SJSA1 (cell line): ENCODE results near the gene MAN1C1. TPM values are rescaled to one million over a fixed set of nuclear protein-coding genes. Genes with fewer than 3 reads are reported as not detected.
"Not testable (repeated sequence)": the region's sequence is repeated elsewhere in the genome, so short reads cannot be mapped to it uniquely, and the experiment has no call there.

Source experiments
- DNase-seq, 2 experiments: peaks; one replicate each; pipeline ENCODE4 v3.0.0-alpha.2; 2015 to 2020; ENCODE audit warnings: low spot score in 2 of 2, low read depth in 1 of 2
- H3K27ac ChIP-seq: fragments of 250-450 bp; sonication (Bioruptor Pico); 2 replicates; pipeline ENCODE4 v1.5.1; 2020; ENCODE audit warnings: mild to moderate bottlenecking, moderate library complexity
- H3K27me3 ChIP-seq: fragments of 250-450 bp; sonication (Bioruptor Pico); replicated peaks from 2 replicates; pipeline ENCODE4 v1.5.1; 2020; ENCODE audit warnings: mild to moderate bottlenecking, moderate library complexity
- H3K36me3 ChIP-seq: fragments of 250-450 bp; sonication (Bioruptor Pico); 2 replicates; pipeline ENCODE4 v1.5.1; 2020; ENCODE audit warnings: mild to moderate bottlenecking
- H3K4me1 ChIP-seq: fragments of 250-450 bp; sonication (Bioruptor Pico); replicated peaks from 2 replicates; pipeline ENCODE4 v1.6.1; 2021; ENCODE audit warnings: mild to moderate bottlenecking
- H3K4me3 ChIP-seq: fragments of 250-450 bp; sonication (Bioruptor Pico); 2 replicates; pipeline ENCODE4 v1.5.1; 2020; ENCODE audit warnings: mild to moderate bottlenecking
- H3K9me3 ChIP-seq: fragments of 250-450 bp; sonication (Bioruptor Pico); replicated peaks from 2 replicates; pipeline ENCODE4 v1.5.1; 2020; ENCODE audit warnings: mild to moderate bottlenecking
- total RNA-seq: library from RNA; depleted of rRNA; stranded (reverse); fragments of >200 nt; shearing (Covaris generic); gene quantifications from 2 replicates; pipeline ENCODE4 v1.2.3, GENCODE V29; 2014

The MAN1C1 gene
- total RNA-seq, 1 experiment from 2014 or later: not detected

GRCh38 chr1:25697435-25698217 is 81.0 kb downstream of the MAN1C1 start:
- Histone ChIP-seq H3K27ac (no peak overlapping the region), H3K9me3 (no peaks in the 10 kb centered on the region), H3K36me3 (no peaks in the 10 kb centered on the region), H3K27me3 (no peaks in the 10 kb centered on the region), H3K4me1 (peaks cover 17% of the 10 kb centered on the region), H3K4me3 (no peak overlapping the region)
- DNase-seq: no peak

GRCh38 chr1:25698252-25698651 is 81.7 kb downstream of the MAN1C1 start:
- H3K9me3 ChIP-seq: no peaks in the 10 kb centered on the region
- no peaks in the 10 kb centered on the region for H3K36me3 ChIP-seq
- no peak overlapping the region for H3K27ac ChIP-seq
- no peak overlapping the region for H3K4me3 ChIP-seq
- H3K4me1 ChIP-seq: peaks cover 17% of the 10 kb centered on the region
- no peak for DNase-seq
- no peaks in the 10 kb centered on the region for H3K27me3 ChIP-seq

DNA sequence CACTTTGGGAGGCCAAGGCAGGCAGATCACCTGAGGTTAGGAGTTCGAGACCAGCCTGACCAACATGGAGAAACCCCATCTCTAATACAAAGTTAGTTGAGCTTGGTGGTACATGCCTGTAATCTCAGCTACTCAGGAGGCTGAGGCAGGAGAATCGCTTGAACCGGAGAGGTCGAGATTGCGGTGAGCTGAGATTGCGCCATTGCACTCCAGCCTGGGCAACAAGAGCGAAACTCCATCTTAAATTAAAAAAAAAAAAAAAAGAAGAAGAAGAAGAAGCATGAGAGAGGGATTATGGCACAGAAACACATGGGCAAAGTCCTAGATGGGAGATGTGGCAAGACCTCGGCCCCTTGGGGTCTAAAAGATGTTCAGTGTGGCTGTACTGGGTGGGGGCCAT is 82.5 kb downstream of the MAN1C1 start:
- H3K27me3 ChIP-seq, H3K4me3 ChIP-seq, H3K9me3 ChIP-seq, H3K36me3 ChIP-seq, DNase-seq, H3K27ac ChIP-seq: not testable (repeated sequence)
- H3K4me1 ChIP-seq: peaks cover 17% of the 10 kb centered on the region

GRCh38 chr1:25699500-25700143 is 83.0 kb downstream of the MAN1C1 start:
- no peak for DNase-seq
- no peak overlapping the region for H3K4me3 ChIP-seq
- no peak overlapping the region for H3K27ac ChIP-seq
- no peaks in the 10 kb centered on the region for H3K9me3 ChIP-seq
- H3K27me3 ChIP-seq: no peaks in the 10 kb centered on the region
- H3K36me3 ChIP-seq: no peaks in the 10 kb centered on the region
- peaks cover 17% of the 10 kb centered on the region for H3K4me1 ChIP-seq

- Histone ChIP-seq H3K27me3 (no peaks in the 10 kb centered on the region), H3K4me3 (no peak overlapping the region), H3K36me3 (no peaks in the 10 kb centered on the region), H3K27ac (no peak overlapping the region), H3K4me1 (peaks cover 16% of the 10 kb centered on the region), H3K9me3 (no peaks in the 10 kb centered on the region)
- no peak for DNase-seq
These were observed 83.5 kb downstream of the MAN1C1 start for GRCh38 chr1:25700144-25700523.

DNA sequence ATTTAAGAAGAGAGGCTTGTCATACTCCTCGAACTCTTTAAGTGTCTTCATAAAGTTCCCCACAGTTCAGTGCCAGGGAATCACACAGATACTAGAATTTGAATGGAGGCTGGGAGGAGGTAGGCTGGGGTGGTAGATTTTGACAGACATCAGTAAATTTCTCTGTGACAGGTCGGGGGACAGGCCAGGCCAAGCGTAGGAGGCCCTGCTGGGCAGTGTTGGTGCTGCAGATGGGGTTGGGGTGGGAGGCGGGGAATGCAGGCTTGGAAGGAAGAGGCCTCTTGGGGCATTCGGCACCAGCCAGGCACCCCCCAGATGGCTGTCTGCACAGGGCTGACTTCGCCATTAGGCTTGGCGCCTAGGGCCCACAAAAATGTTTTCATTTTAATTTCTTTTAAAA is 84.0 kb downstream of the MAN1C1 start:
- H3K36me3 ChIP-seq: no peaks in the 10 kb centered on the region
- H3K27me3 ChIP-seq: no peaks in the 10 kb centered on the region
- no peak overlapping the region for H3K27ac ChIP-seq
- H3K4me3 ChIP-seq: no peak overlapping the region
- DNase-seq: no peak
- no peaks in the 10 kb centered on the region for H3K9me3 ChIP-seq
- peaks cover 11% of the 10 kb centered on the region for H3K4me1 ChIP-seq

- H3K9me3 ChIP-seq: no peaks in the 10 kb centered on the region
- no peak for DNase-seq
- no peak overlapping the region for H3K4me3 ChIP-seq
- H3K27ac ChIP-seq: no peak overlapping the region
- no peaks in the 10 kb centered on the region for H3K27me3 ChIP-seq
- peaks cover 5% of the 10 kb centered on the region for H3K4me1 ChIP-seq
- H3K36me3 ChIP-seq: no peaks in the 10 kb centered on the region
These were observed 84.6 kb downstream of the MAN1C1 start for GRCh38 chr1:25701030-25701785.

DNA sequence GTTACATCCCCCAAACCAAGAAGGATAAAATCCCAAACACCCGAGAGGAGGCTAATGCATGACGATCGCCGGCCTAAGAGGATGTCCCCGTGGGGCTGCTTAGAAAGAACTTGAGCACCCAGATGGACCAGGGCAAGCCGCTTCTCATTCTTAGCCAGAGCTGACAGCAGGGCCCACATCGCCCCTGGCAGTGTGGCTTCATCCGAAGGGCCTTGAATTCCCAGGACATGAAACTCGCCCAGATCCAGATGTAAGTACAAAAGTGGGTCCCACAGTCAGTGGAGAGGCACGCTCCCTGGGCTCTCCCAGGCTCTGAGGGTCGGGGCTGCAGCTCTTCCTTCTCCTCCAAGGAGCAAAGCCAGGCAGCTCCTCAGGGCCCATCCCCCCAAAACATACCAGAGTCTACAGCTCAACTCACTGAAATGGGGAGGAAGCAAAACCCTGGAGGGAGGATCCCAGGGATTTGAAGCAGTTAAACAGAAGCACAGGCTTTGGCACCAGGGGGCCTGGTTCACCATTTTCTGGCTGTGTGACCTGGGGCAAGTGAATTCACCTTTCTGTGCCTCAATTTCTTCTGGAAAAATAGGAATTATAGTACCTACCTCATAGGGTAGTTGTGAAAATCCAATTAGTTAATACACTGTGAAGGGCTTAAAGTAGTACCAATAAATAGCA is 85.6 kb downstream of the MAN1C1 start:
- Histone ChIP-seq H3K9me3 (no peaks in the 10 kb centered on the region), H3K27ac (no peak overlapping the region), H3K36me3 (no peaks in the 10 kb centered on the region), H3K4me3 (no peak overlapping the region), H3K4me1 (peaks cover 6% of the 10 kb centered on the region), H3K27me3 (no peaks in the 10 kb centered on the region)
- DNase-seq: no peak

- Histone ChIP-seq H3K4me3 (no peak overlapping the region), H3K27me3 (no peaks in the 10 kb centered on the region), H3K4me1 (peaks cover 14% of the 10 kb centered on the region), H3K27ac (no peak overlapping the region), H3K36me3 (no peaks in the 10 kb centered on the region), H3K9me3 (no peaks in the 10 kb centered on the region)
- no peak for DNase-seq
These were observed 86.5 kb downstream of the MAN1C1 start for GRCh38 chr1:25703041-25703440.

DNA sequence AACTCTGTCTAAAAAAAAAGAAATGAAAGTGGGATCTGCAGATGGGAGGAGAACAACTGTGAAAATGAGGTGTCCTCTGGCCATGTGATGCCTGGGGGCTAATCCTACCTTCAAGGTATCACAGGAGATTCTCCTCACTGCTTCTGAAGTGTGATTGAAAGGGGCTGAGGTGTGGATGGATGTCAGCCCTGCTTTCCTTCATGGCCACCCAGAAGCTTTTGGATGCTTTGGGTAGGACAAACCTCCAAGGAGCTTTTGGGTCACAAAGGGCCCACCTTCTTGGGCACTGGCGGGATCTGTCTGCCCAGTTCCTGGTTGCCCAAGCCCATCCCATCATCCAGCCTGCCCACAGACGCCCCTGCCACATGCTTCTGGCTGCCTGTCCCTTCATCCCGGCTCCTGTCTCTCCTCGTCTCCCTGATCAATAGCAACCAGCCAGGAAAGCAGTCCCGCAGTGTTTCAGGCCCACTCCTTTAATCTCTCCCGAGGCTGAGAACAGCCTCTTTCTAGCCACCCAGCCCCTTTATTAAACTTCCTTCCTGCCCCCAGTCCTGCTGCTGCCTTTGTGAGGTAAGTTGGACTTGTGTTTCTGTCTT is 87.2 kb downstream of the MAN1C1 start:
- no peaks in the 10 kb centered on the region for H3K27me3 ChIP-seq
- no peak overlapping the region for H3K4me3 ChIP-seq
- no peaks in the 10 kb centered on the region for H3K36me3 ChIP-seq
- peaks cover 20% of the 10 kb centered on the region for H3K4me1 ChIP-seq
- H3K9me3 ChIP-seq: no peaks in the 10 kb centered on the region
- no peak for DNase-seq
- no peak overlapping the region for H3K27ac ChIP-seq

- no peaks in the 10 kb centered on the region for H3K27me3 ChIP-seq
- H3K4me3 ChIP-seq: no peak overlapping the region
- peaks cover 20% of the 10 kb centered on the region for H3K4me1 ChIP-seq
- no peaks in the 10 kb centered on the region for H3K9me3 ChIP-seq
- H3K27ac ChIP-seq: no peak overlapping the region
- H3K36me3 ChIP-seq: no peaks in the 10 kb centered on the region
- DNase-seq: no peak
These were observed 87.7 kb downstream of the MAN1C1 start for GRCh38 chr1:25704267-25704691.

- Histone ChIP-seq H3K36me3 (no peaks in the 10 kb centered on the region), H3K4me3 (no peak overlapping the region), H3K27me3 (no peaks in the 10 kb centered on the region), H3K4me1 (peaks cover 26% of the 10 kb centered on the region), H3K27ac (no peak overlapping the region), H3K9me3 (no peaks in the 10 kb centered on the region)
- no peak for DNase-seq
These were observed 89.1 kb downstream of the MAN1C1 start for GRCh38 chr1:25705699-25706098.
